HepG2 (cell line): ENCODE data around the gene SLC6A9. TPM values are rescaled to one million over a fixed set of nuclear protein-coding genes. Genes with fewer than 3 reads are reported as not detected.
A peak's percentile ranks its signal among the peaks of the same experiment; 100 is the strongest.

Source experiments
- ARNTL ChIP-seq: sonication (generic); formaldehyde crosslinking; IDR thresholded peaks from 2 replicates; pipeline ENCODE4 v1.4.0; 2020; ENCODE audit warnings: mild to moderate bottlenecking, missing genetic modification reagents
- CBFB ChIP-seq: sonication (generic); formaldehyde crosslinking; IDR thresholded peaks from 2 replicates; pipeline ENCODE4 v1.4.0; 2020; ENCODE audit warnings: missing genetic modification reagents
- DDIT3 ChIP-seq: sonication (generic); formaldehyde crosslinking; IDR thresholded peaks from 2 replicates; pipeline ENCODE4 v1.4.0; 2020; ENCODE audit warnings: mild to moderate bottlenecking, missing genetic modification reagents
- DMAP1 ChIP-seq: IDR thresholded peaks from 2 replicates; pipeline ENCODE4 v1.6.1; 2016
- GABPA ChIP-seq, 2 experiments: IDR thresholded peaks; 2 replicates each; pipeline ENCODE4 v1.6.1; 2011 to 2016; ENCODE audit warnings: low read depth in 2 of 2, low read length in 1 of 2, missing biosample characterization in 1 of 2, missing genetic modification characterization in 1 of 2
- HNF4A ChIP-seq: sonication (generic); formaldehyde crosslinking; IDR thresholded peaks from 2 replicates; pipeline ENCODE4 v1.4.0; 2020; ENCODE audit warnings: missing genetic modification reagents
- HNRNPLL ChIP-seq: fragments of 200-400 bp; formaldehyde crosslinking; IDR thresholded peaks from 2 replicates; pipeline ENCODE4 v1.6.1; 2017; ENCODE audit warnings: mild to moderate bottlenecking, low read depth, low read length; ENCODE audit not compliant: poor library complexity, severe bottlenecking
- ISL2 ChIP-seq: sonication (generic); formaldehyde crosslinking; IDR thresholded peaks from 2 replicates; pipeline ENCODE4 v1.5.0; 2020; ENCODE audit warnings: missing genetic modification reagents
- KAT7 ChIP-seq: IDR thresholded peaks from 2 replicates; pipeline ENCODE4 v1.6.1; 2018; ENCODE audit warnings: borderline replicate concordance, missing compliant biosample characterization
- KLF11 ChIP-seq: IDR thresholded peaks from 2 replicates; pipeline ENCODE4 v1.6.1; 2016; ENCODE audit warnings: missing compliant biosample characterization
- MIER2 ChIP-seq: IDR thresholded peaks from 2 replicates; pipeline ENCODE4 v1.6.1; 2016; ENCODE audit warnings: missing biosample characterization, missing genetic modification reagents
- MNT ChIP-seq: fragments of 450-650 bp; IDR thresholded peaks from 2 replicates; pipeline ENCODE4 v1.6.1; 2016
- NFE2L1 ChIP-seq: sonication (generic); formaldehyde crosslinking; IDR thresholded peaks from 2 replicates; pipeline ENCODE4 v1.4.0; 2020; ENCODE audit warnings: missing genetic modification reagents, mild to moderate bottlenecking, borderline replicate concordance
- POGZ ChIP-seq: sonication (generic); formaldehyde crosslinking; IDR thresholded peaks from 2 replicates; pipeline ENCODE4 v1.4.0; 2020; ENCODE audit warnings: mild to moderate bottlenecking, missing genetic modification reagents
- RBAK ChIP-seq: sonication (generic); formaldehyde crosslinking; IDR thresholded peaks from 2 replicates; pipeline ENCODE4 v1.5.1; 2020; ENCODE audit warnings: mild to moderate bottlenecking, missing genetic modification reagents
- SPEN ChIP-seq: sonication (generic); formaldehyde crosslinking; IDR thresholded peaks from 2 replicates; pipeline ENCODE4 v1.5.1; 2020; ENCODE audit warnings: low read depth, mild to moderate bottlenecking, missing genetic modification reagents
- TBL1XR1 ChIP-seq: fragments of 150-350 bp; IDR thresholded peaks from 2 replicates; pipeline ENCODE4 v1.6.1; 2014; ENCODE audit warnings: borderline replicate concordance, low read length; ENCODE audit not compliant: partially characterized antibody
- ZFAT ChIP-seq: sonication (generic); formaldehyde crosslinking; conservative IDR thresholded peaks from 2 replicates; pipeline ENCODE4 v1.8.1; 2023; ENCODE audit warnings: missing genetic modification reagents, inconsistent platforms
- ZNF274 ChIP-seq: sonication (generic); formaldehyde crosslinking; IDR thresholded peaks from 2 replicates; pipeline ENCODE4 v1.5.1; 2020; ENCODE audit warnings: mild to moderate bottlenecking, missing genetic modification reagents
- ZNF292 ChIP-seq: sonication (generic); formaldehyde crosslinking; IDR thresholded peaks from 2 replicates; pipeline ENCODE4 v1.8.1; 2022; ENCODE audit warnings: mild to moderate bottlenecking, low read depth, missing genetic modification reagents, borderline replicate concordance
- ZNF335 ChIP-seq: sonication (generic); formaldehyde crosslinking; IDR thresholded peaks from 2 replicates; pipeline ENCODE4 v1.4.0; 2020; ENCODE audit warnings: missing genetic modification reagents
- ZNF564 ChIP-seq: sonication (generic); formaldehyde crosslinking; IDR thresholded peaks from 2 replicates; pipeline ENCODE4 v1.8.1; 2023; ENCODE audit warnings: mild to moderate bottlenecking, missing genetic modification reagents
- ZNF616 ChIP-seq: sonication (generic); formaldehyde crosslinking; IDR thresholded peaks from 2 replicates; pipeline ENCODE4 v1.5.0; 2020; ENCODE audit warnings: low read depth, mild to moderate bottlenecking, missing genetic modification reagents
- ZNF737 ChIP-seq: sonication (generic); formaldehyde crosslinking; IDR thresholded peaks from 2 replicates; pipeline ENCODE4 v1.5.0; 2020; ENCODE audit warnings: missing genetic modification reagents, mild to moderate bottlenecking, borderline replicate concordance
- ZNF772 ChIP-seq: sonication (generic); formaldehyde crosslinking; IDR thresholded peaks from 2 replicates; pipeline ENCODE4 v1.5.0; 2020; ENCODE audit warnings: mild to moderate bottlenecking, missing genetic modification reagents
- ZNF788 ChIP-seq: sonication (generic); formaldehyde crosslinking; IDR thresholded peaks from 2 replicates; pipeline ENCODE4 v1.5.0; 2020; ENCODE audit warnings: mild to moderate bottlenecking, missing genetic modification reagents, borderline replicate concordance
- ZNF879 ChIP-seq: sonication (generic); formaldehyde crosslinking; IDR thresholded peaks from 2 replicates; pipeline ENCODE4 v1.8.1; 2023; ENCODE audit warnings: missing genetic modification reagents
- ZSCAN12 ChIP-seq: sonication (generic); formaldehyde crosslinking; IDR thresholded peaks from 2 replicates; pipeline ENCODE4 v1.9.0; 2021; ENCODE audit warnings: mild to moderate bottlenecking, missing genetic modification reagents
- ZSCAN29 ChIP-seq: sonication (generic); formaldehyde crosslinking; conservative IDR thresholded peaks from 2 replicates; pipeline ENCODE4 v1.4.0; 2020; ENCODE audit warnings: mild to moderate bottlenecking, missing genetic modification reagents
- polyA plus RNA-seq, 8 experiments: library from polyadenylated mRNA; depleted of rRNA in 3 of 8; stranded (reverse) in 7 of 8; unstranded in 1 of 8; fragments of >200 nt; fragmentation: Illumina TruSeq in 4 of 8; extraction: Trizol in 4 of 8; gene quantifications; 2 replicates each; pipeline versions ENCODE4 v1.2.1 to v1.2.3, GENCODE V29; 2011 to 2016; ENCODE audit warnings: low read depth in 4 of 8, missing spikeins in 1 of 8, mixed read lengths in 1 of 8; ENCODE audit not compliant: insufficient read depth in 1 of 8
- total RNA-seq, 5 experiments: library from RNA; depleted of rRNA; stranded (reverse); fragments of >200 nt; fragmentation: Illumina TruSeq; extraction: Trizol; gene quantifications; 2 replicates each; pipeline ENCODE4 v1.2.3, GENCODE V29; 2016; ENCODE audit warnings: low read depth in 1 of 5

SLC6A9 gene
- total and polyA plus RNA-seq, 2 of the 13 experiments (the other 11 are each of a cell fraction or from before 2014, with no cell fraction given): 8.5 to 9.9 TPM

- TF ChIP-seq MNT: peak; percentile 66
- peak; percentile 74; the same call in 1 of the 2 replicates for TF ChIP-seq ZNF879 (CRISPR knock-in tag)
- TF ChIP-seq ZSCAN29 (CRISPR knock-in tag): peak; percentile 55; the same call in 1 of the 2 replicates
- 0 out of 2 replicates have a peak, but pooled peaks have one; percentile 82 for TF ChIP-seq ZNF335
- TF ChIP-seq KAT7 (CRISPR knock-in tag): peak; percentile 54
- 0 out of 2 replicates have a peak, but pooled peaks have one; percentile 33 for TF ChIP-seq ZNF616 (CRISPR knock-in tag)
- TF ChIP-seq GABPA (IDR thresholded peaks at IDR 0.05; ENCODE audit: low read depth, low read length): peak; percentile 41
- peak; percentile 71 for TF ChIP-seq GABPA (CRISPR knock-in tag; IDR thresholded peaks at IDR 0.05; ENCODE audit: low read depth)
- TF ChIP-seq ARNTL (CRISPR knock-in tag): peak; percentile 98
- TF ChIP-seq ZNF564 (CRISPR knock-in tag): no peak; the same call in 1 of the 2 replicates
- TF ChIP-seq ISL2 (CRISPR knock-in tag): peak; percentile 69; the same call in 1 of the 2 replicates
- TF ChIP-seq ZNF292 (CRISPR knock-in tag): peak; percentile 57; the same call in 1 of the 2 replicates
- no peak for TF ChIP-seq TBL1XR1
- TF ChIP-seq HNRNPLL: no peak
- no peak for TF ChIP-seq KLF11 (CRISPR knock-in tag)
- TF ChIP-seq DDIT3: no peak
- TF ChIP-seq NFE2L1: no peak
- TF ChIP-seq DMAP1: 0 out of 2 replicates have a peak, but pooled peaks have one; percentile 22
- no peak for TF ChIP-seq SPEN
- peak; percentile 35; the same call in 1 of the 2 replicates for TF ChIP-seq ZNF274
- TF ChIP-seq ZNF737: no peak
- peak; percentile 68; the same call in 1 of the 2 replicates for TF ChIP-seq ZNF788 (CRISPR knock-in tag)
- TF ChIP-seq MIER2 (CRISPR knock-in tag): peak; percentile 27; the same call in 1 of the 2 replicates
- peak; percentile 46 for TF ChIP-seq POGZ
- TF ChIP-seq ZNF772 (CRISPR knock-in tag): no peak; the same call in 1 of the 2 replicates
- TF ChIP-seq ZFAT (CRISPR knock-in tag): no peak
- no peak for TF ChIP-seq ZSCAN12
- 0 out of 2 replicates have a peak, but pooled peaks have one; percentile 9 for TF ChIP-seq CBFB (CRISPR knock-in tag)
- TF ChIP-seq HNF4A: peak; percentile 13; the same call in 1 of the 2 replicates
- no peak for TF ChIP-seq RBAK
These were observed 39.6 kb downstream of the SLC6A9 start, which contains the start of gene CCDC24 (continued) for GRCh38 chr1:43991476-43992231.
